Measurements from ENCODE around the gene TMEM191C.
A peak's percentile ranks its signal among the peaks of the same experiment; 100 is the strongest.
"Not testable (repeated sequence)": the region's sequence is repeated elsewhere in the genome, so short reads cannot be mapped to it uniquely, and the experiment has no call there.

Gene TMEM191C

DNA sequence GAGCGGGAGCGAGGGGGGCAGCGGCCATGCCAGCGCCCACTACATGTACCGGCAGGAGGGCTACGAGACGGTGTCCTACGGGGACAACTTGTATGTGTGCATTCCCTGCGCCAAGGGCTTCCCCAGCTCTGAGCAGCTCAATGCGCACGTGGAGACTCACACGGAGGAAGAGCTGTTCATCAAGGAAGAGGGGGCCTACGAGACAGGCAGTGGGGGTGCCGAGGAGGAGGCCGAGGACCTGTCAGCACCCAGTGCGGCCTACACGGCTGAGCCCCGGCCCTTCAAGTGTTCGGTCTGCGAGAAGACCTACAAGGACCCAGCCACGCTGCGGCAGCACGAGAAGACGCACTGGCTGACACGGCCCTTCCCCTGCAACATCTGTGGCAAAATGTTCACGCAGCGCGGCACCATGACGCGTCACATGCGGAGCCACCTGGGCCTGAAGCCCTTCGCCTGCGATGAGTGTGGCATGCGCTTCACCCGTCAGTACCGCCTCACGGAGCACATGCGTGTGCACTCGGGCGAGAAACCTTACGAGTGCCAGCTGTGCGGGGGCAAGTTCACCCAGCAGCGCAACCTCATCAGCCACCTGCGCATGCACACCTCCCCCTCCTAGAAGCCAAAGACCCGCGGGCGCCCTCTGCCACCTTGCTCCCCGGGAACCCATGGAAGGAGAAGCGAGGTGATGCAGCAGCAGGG lies 20.9 kb upstream of the TMEM191C start:
- DNase-seq: no peak

DNA sequence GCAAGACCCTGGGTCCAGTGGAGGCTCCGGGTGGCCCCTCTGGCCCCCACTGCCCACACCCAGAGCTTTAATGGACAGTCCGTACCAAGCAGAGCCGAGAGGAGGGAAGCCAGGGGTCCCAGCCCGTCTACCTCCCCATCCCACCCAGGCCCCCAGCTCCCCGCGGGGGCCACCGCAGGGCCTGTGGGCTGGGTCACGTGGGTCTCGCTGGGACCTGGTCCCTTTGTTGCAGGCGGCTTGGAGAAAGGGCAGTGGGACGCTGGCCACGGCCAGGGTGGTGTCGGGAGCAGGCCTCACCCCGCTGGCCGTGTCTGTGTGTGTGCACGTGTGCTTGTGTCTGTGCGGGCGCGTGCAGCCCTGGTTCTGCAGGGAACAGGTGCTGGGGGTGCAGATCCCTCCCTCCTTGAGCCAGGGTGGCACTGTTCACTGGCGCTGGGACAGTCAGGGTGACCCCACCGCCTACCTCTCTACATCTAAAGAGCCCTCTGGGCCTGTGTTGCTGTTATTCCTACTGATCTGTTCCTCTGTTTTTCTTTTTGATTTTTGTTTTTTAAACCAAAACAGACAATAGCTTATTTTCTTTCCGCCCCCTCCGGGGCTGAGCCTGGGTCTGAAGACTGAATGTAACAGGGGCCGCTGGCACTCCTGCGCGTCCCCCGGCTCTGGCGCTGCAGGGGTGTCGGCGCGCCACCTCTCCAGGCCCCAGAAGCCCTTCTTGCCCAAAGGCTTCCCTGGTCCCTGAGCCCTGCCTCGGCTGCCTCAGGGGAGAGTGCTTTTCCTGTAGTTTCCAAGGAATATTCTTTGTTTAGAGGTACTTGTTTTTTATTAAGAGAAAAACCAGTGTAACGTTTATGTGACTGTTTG lies 20.1 kb upstream of the TMEM191C start:
- DNase-seq: no peak

DNA sequence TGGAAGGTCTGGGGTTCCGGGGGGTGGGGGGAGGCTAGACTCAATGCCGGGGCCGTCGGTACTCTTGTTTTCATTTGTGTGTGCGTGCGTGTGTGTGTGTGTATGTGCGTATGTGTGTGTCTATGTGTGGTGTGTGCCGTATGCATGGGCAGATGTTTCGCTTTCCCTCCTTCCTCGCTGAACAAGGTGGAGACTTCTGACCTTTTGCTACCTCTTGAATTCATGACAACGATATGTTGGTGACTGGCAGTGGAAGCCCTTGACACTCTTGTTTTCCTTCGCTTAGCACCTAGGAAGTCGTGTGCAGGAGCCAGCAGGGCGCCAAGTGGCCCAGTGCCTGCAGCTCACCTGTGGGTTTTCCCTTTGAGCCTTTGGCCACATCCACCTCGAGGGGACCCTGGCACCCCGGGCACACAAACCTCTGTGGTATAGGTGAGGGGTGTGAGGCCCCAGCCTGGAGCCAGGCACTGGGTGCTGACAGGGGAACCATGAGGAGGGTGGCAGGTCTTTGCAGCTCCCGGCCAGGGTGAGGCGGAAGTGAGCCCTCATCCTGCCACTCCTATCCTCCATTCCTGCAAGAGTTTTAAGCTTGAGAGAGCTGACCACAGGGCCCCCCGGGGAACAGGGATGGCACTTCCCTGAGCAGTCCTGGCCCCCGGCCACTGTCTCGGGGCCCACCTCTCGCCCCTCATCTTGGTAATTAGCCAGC lies 19.3 kb upstream of the TMEM191C start:
- no peak for DNase-seq

DNA sequence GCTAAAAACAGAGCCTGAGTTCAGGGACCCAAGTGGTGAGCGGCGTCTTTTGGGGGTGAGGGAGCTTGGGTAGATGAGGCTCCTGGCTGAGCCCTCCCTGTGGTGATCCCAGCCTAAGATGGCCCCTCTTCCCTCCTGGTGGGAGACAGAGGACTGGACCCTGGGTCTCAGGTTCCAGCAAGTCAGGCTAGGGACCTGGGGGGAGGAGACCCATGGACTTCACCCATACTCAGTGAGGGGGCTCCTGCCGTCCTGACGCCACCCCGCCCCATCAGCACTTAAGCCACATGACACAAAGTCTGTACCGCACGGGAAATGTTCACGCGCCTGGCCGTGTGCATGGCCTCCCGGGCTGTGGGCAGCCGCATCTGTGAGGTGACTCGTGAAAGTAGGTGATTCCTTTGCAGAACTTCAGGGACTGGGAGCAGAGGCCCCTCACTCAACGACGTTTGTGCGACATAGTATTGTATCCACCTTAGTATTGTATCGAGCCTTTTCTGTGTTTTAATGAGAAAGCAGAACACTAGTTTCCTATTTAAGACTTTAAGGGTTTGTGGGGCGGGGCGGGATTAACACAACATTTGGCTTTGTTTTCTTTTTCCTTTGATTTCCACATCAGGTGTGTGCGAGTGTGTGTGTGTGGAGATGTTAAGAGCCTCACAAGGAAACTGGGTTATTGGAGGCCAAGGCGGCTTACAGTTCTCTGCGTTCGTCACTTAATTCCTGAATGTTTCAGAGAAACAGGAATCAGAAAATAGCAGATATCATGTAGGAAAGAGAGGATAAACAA lies 18.4 kb upstream of the TMEM191C start:
- DNase-seq: no peak

DNA sequence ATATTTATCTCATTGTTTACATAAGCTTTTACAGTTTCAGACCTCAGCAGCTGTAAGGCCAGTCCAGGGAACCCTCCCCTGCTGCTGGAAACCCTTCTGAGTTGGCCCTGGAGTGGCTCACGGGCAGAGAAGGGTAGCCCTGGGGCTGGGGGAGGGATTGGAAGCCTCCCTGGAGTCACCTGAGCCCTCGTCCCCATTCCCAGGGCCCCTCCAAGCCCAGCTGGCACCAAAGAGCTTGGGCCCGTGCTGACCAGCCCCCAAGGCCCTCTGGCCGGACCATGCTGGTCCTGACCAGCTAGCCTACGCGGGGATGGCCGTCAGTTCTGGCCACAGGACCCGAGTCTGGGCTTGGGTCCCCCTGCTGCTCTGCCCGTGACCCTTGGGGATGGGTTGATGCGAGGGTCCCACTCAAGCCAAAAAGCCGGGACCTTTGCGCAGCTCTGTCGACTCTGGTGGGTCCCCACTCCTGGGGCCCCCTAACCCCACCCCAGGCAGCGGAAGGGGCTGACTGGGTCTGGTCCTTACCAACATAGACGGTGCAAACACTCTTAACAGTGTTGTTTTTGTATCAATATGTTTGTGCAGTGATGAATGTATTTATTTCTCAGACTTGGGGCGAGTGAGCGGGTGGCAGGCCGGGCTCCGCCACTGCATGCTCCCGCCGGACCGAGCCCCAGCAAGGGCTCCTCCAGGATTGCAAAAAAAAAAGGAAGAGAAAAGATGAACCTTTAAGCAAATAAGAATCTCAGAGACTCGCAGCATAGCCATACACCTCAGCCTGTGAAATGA lies 17.5 kb upstream of the TMEM191C start:
- no peak for DNase-seq

DNA sequence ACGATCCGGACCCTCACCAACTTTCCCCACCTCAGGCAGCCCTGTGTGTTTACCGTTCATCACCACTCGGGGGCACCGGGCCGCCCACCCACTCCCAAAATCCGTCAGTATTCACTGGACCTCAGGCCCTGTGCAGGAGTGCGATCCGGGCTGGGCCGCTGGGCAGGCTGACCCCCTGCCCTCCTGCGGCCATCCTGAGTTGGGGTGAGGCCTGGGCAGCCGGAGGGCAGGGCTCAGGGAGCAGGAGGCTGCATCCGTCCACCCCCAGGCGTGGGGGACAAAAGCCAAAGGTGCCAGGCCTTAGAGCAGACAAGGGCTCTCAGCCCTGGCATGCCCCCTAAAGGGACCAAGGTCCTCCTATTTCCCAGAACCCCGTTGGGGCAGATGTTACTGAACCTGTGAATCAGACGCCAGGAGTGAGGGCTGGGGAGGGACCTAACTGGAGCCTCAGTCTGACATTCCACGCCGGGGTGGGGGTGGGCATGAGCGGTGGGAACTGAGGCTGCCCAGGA lies 16.8 kb upstream of the TMEM191C start:
- no peak for DNase-seq

DNA sequence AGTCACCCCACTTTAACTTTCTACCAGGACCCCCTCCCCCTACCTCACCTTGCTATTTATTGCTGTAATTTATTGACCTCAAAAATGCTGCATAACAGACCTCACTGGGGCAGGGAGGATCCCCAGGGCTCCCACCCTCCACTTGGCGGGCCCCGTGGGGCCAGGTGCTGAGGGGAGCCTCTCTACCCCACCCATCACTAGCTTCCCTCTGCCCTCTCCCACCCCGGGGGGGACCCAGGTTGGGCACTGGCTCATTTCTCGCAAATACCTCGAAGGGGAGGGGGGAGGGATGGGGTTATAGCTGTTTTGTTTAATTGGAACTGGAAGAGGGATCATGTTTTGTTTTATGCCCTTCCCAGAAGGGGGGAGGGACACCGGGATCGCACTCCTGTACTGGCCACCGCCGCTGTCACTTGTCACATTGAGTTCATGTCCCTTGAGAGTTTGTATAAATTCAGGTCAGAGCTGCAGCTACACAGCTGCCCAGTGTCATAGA lies 16.3 kb upstream of the TMEM191C start:
- DNase-seq: no peak

DNA sequence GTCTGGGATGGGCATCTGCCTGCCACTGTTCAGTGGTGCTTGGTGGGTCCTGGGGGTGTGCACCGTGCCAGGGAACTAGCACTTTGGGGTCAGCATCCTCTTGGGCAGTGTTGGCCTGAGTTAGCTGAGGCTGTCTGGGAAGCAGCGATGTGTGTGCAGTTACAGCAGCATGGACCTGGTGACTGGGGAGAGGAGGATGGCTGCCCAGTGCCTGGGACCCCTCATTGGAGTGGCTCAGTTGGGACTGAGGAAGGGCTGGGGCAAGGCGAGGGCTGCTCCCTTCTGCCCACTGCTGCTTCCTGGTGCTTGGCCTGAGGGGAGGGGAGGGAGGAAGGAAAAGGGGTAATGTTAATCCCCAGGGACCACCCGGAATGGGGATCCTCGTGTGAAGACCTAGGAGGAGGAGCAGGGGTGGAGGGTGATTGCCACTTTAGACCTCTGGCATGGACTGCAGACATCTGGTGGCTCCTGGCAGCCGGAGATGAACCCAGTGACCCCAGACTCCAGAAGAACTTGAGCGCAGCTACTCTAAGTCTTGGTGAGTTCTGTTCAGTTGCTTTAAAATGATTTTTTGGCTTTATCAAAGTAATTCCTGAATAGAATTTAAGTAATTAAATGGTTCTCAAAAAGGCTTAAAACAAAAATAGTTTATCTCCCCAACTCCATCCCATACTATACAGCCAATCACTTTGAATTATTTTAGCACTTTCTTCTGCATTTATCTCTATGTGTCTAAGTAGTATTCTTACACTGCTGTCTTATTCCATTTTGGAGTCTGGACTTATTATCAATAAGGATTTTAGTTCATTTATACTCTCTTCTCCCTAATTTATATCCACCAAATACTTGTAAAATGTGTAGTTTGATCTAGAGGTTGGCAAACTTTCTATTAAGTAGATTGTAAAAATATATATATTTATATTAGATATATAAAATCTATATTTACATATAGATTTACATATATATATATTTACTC lies 15.4 kb upstream of the TMEM191C start:
- DNase-seq: no peak

DNA sequence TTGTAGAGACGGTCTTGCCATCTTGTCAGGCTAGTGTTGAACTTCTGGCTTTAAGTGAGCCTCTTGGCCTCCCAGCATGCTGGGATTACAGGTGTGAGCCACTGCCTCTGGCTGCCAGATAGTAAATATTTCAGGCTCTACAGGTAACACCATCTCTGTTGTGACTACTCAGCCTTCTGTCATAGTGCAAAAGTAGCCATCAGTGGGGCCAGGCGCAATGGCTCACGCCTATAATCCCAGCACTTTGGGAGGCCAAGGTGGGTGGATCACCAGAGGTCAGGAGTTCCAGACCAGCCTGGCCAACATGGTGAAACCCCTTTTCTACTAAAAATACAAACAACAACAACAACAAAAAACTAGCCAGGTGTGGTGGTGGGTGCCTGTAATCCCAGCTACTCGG lies 14.5 kb upstream of the TMEM191C start:
- not testable (repeated sequence) for DNase-seq

DNA sequence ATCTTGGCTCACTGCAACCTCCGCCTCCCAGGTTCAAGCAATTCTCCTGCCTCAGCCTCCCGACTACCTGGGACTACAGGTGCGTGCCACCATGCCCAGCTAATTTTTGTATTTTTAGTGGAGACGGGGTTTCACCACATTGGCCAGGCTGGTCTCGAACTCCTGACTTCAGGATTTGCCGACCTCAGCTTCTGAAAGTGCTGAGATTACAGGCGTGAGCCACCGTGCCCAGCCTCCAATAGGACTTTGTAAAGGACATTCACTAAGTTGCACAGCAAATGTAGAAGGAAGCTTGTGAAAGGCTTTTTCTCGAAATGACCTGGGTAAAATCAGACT lies 12.2 kb upstream of the TMEM191C start:
- DNase-seq: not testable (repeated sequence)

DNA sequence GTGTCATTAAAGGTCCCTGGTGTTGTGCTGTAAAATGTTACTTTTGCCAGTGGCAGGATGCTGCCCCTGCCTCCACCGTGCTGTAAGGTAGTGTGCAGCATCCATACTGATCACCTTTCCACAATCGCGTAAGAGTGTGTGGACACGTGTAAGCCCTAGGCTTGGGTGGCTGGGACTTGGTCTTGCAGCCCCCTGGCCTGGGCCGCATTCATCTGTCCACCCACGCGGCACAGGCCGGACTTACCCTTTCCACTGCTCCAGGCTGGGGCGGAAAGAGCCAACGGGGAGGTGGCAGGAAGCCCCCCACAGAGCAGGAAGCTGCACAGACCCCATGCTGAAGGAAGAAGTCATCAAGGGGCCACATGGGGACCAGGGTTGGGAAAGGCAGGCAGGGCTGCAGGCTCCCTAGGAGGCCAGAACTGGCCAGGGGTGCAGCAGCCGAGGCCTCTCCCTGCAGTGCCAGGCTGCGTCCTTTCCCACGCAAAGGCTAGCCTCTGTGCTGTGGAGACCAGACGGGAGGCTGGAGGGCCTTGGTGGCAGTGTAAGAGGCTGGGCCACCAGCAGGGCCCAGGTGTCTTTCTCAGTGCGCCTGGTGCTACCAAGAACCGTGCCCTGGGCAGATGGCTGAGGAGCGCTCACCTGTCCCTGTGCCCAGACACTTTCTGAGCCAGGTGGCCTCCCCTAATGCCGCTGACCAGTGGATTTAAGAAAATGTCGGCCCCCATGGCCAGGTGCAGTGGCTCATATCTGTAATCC lies 11.7 kb upstream of the TMEM191C start:
- DNase-seq: no peak

DNA sequence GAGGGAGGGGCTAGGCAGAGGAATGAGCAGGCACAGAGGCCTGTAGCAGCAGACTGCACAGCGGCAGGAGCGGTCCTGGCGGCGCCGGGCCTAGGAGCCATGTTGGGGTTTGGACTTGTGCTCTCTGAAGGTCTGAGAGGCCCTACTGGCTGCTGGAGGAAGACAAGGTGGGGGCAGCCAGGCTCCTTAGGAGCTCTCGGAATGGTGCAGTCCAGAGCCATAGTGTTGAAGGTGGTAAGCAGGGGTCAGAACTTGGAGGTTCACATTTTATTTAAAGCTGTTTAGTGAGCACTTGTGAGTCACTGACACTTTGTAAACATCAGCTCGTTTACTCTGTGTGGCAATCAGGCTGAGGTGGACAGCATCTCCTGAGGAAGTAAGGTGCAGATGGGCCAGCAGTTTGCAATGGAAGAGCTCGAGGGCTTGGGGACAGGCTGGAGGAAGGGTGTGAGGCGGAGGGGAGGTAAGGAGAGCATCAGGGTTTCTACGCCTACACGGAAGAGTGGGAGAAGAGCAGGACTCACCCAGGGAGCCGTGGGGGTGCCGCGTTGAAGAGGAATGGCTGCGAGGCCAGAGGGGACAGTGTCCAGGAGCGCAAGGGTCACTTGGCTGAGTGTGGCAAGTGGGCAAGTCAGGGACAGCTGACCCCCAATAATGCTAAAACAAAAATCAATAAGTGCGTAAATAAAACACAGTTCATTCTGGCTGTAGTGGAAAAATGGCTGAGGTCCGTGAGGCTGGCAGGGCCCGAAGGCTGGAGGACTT lies 10.0 kb upstream of the TMEM191C start:
- no peak for DNase-seq

DNA sequence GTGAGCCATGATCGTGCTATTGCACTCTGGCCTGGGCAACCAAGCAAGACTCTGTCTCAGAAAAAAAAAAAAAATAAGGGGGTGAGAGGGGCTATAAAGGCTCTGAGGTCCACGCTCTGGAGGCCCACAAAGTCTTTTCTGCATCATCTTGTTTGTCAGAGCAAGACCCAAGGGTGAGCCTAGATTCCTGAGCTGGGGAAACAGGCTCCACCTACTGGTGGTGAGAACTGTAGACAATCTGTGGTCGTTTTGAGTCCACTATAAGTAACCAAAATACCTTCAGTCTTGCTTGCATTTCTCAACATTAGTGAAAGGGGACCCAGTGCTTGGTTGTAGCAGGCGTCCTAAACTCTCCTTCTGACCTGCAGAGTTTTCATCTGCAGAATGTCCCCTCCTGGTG lies 4.5 kb upstream of the TMEM191C start:
- DNase-seq: not testable (repeated sequence)

DNA sequence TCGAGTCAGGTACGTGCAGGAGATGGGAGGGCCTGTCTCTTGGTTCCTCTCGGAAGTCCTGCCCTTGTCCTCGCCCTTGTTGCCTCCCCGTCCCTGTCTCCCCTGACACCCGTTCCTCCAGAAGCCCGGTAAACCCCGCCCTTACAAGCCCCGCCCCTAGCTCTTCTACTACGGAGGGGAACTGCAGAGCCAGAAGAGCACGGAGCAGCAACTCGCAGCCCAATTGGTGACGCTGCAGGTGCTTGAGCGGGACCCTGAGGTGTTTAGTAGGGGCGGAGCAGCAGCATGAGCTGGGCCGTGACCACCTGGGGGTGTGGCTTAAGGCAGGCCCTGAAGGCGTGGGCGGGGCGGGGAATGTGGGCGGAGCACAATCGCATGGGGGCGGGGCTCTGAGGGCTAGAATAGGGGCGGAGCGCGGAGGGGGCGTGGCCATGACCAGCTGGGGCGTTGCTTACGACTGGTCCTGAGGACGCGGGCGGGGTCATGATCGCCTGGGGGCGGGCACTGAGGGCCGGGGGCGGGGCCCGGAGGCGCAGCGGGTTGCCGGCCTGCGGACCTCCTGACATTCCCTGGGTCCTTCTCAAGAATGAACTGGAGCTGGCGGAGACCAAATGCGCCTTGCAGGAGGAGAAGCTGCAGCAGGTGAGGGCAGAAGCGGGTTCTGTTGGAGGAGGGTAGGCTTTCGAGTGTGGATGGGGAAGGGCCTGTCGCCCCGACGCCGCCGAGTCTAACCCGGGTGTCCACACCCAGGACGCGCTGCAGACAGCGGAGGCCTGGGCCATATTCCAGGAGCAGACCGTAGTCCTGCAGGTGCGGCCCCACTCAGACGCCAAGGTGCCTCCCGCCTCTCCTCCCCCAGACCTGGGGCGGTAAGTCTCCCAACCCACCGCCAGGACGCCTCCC lies 1.3 kb downstream of the TMEM191C start:
- DNase-seq: peak; percentile 70

DNA sequence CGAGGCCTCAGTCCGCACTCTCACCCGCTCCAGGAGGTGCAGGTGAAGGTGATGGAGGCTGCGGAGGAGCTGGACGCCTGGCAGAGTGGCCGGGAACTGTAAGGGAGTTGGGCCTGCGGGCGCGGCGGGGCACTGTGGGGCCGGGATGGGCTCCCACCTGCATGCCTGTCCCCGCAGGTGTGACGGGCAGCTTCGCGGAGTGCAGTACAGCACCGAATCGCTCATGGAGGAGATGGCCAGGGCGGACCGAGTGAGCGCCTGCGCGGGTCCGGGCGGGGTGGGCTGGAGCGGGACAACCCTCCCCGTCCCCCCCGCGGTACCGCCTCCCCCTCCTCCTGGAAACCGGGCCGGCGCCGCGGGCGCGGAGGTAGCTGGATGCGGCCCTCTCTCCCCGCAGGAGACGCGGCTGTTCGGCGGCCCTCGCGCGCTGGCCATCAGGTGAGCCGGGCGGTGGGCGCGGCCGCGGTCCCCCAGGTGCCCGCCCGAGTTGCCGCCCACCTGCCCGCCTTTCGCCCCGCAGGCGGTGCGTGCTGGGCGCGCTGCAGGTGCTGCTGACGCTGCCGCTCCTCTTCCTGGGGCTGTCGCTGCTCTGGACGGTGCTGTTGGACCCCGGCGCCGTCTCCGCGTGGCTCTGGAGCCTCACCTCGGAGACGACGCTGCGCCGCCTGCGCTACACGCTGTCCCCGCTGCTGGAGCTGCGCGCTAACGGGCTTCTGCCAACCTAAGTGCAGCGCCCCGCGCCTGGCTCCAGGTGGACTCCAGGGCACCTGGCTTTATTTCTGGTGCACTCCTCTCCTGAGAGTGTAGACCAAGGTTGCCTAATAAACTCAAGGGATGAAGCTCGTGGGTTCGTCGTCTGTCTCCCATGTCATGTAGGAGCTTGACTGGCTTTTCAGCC lies 2.2 kb downstream of the TMEM191C start:
- DNase-seq: not testable (repeated sequence)

DNA sequence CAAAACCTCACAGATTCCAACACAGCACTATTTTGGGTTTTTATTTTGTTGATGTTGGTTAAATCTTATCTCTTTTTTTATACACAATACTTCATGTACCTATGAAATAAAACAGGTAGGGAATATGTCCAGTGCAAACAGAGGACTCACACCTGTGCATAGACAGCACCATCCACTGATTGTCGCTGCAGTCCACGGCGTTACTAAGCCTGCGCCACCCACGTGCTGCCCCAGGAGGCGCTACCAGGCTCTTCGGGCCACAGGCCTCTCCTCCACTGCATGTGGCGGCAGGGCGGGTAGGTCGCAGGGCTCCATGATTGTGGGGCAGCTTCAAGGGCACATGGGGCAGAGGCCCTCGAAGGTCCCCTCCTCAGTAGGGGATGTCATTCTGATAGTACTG lies 5.8 kb downstream of the TMEM191C start:
- not testable (repeated sequence) for DNase-seq

DNA sequence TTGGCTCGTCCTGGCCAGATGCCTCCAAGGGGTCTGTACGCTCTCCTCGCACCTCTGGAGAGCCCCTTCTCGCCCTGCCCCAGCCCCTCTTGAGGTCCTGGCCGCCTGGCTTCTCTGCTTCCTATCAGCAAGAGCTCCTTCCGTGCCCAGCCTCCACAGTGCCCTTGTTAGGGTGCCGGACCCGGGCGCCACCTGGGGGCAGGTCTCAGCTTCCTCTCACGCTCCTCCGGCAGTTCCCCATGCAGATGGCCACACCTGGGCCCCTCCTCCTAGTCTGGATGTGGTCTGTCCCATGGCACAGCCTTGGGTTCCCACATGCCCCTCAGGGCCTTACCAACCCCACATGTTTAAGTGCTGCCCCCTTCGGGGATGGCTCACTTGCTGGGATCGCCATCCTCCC lies 6.5 kb downstream of the TMEM191C start:
- DNase-seq: not testable (repeated sequence)
